Neural progenitor cell (in vitro differentiated cells): ENCODE results near the gene FTSJ3. TPM values are rescaled to one million over a fixed set of nuclear protein-coding genes. Genes with fewer than 3 reads are reported as not detected.

Experiments
- DNase-seq: peaks from one replicate; pipeline ENCODE4 v3.0.0-alpha.2; 2016; ENCODE audit warnings: low spot score
- H2AFZ ChIP-seq: fragments of 200-600 bp; sonication (generic); replicated peaks from 2 replicates; pipeline ENCODE4 v1.6.1; 2016; ENCODE audit warnings: antibody characterized with exemption
- H3F3A ChIP-seq: fragments of 200-600 bp; sonication (generic); 2 replicates; pipeline ENCODE4 v1.6.1; 2016; ENCODE audit warnings: antibody characterized with exemption, low read depth
- H3K27ac ChIP-seq: fragments of 200-600 bp; sonication (generic); 2 replicates; pipeline ENCODE4 v1.5.1; 2016; ENCODE audit warnings: mild to moderate bottlenecking
- H3K27me3 ChIP-seq: fragments of 200-600 bp; sonication (generic); 2 replicates; pipeline ENCODE4 v1.6.1; 2016; ENCODE audit warnings: mild to moderate bottlenecking, moderate library complexity
- H3K36me3 ChIP-seq: fragments of 200-600 bp; sonication (generic); 2 replicates; pipeline ENCODE4 v1.5.1; 2016
- H3K4me1 ChIP-seq: fragments of 200-600 bp; sonication (generic); 2 replicates; pipeline ENCODE4 v1.6.1; 2016; ENCODE audit warnings: mixed run types
- H3K4me2 ChIP-seq: fragments of 200-600 bp; sonication (generic); 2 replicates; pipeline ENCODE4 v1.6.1; 2016
- H3K4me3 ChIP-seq: fragments of 200-600 bp; sonication (generic); 2 replicates; pipeline ENCODE4 v1.5.1; 2016
- H3K79me2 ChIP-seq: fragments of 200-600 bp; sonication (generic); 2 replicates; pipeline ENCODE4 v1.6.1; 2016; ENCODE audit warnings: low read depth
- H3K9ac ChIP-seq: fragments of 200-600 bp; sonication (generic); 2 replicates; pipeline ENCODE4 v1.6.1; 2016
- H3K9me3 ChIP-seq: fragments of 200-600 bp; sonication (generic); 2 replicates; pipeline ENCODE4 v1.5.1; 2016; ENCODE audit warnings: low read depth
- H4K20me1 ChIP-seq: fragments of 200-600 bp; sonication (generic); 2 replicates; pipeline ENCODE4 v1.6.1; 2016; ENCODE audit warnings: low read depth
- H3K27ac Mint-ChIP-seq: 3 replicates; pipeline ENCODE4 v1.8.0; 2021; ENCODE audit warnings: mixed read lengths
- H3K27me3 Mint-ChIP-seq: 2 replicates; pipeline ENCODE4 v1.8.0; 2022; ENCODE audit warnings: low read depth, mild to moderate bottlenecking, inconsistent platforms, moderate library complexity, mixed read lengths; ENCODE audit not compliant: insufficient read depth
- H3K36me3 Mint-ChIP-seq: 3 replicates; pipeline ENCODE4 v1.8.0; 2021; ENCODE audit warnings: mixed read lengths
- H3K4me1 Mint-ChIP-seq: 3 replicates; pipeline ENCODE4 v1.8.0; 2021; ENCODE audit warnings: mixed read lengths
- H3K4me3 Mint-ChIP-seq: 3 replicates; pipeline ENCODE4 v1.8.0; 2021; ENCODE audit warnings: mild to moderate bottlenecking, moderate library complexity, mixed read lengths
- H3K9me3 Mint-ChIP-seq: 3 replicates; pipeline ENCODE4 v1.8.0; 2020; ENCODE audit warnings: mixed read lengths
- CTCF ChIP-seq: fragments of 200-600 bp; sonication (generic); IDR thresholded peaks from 2 replicates; pipeline ENCODE4 v1.5.1; 2017; ENCODE audit warnings: antibody characterized with exemption, mild to moderate bottlenecking
- EZH2 ChIP-seq: fragments of 200-600 bp; sonication (generic); IDR thresholded peaks from 2 replicates; pipeline ENCODE4 v1.6.1; 2017; ENCODE audit warnings: antibody characterized with exemption, mild to moderate bottlenecking, moderate library complexity
- EZH2phosphoT487 ChIP-seq: fragments of 200-600 bp; sonication (generic); IDR thresholded peaks from 2 replicates; pipeline ENCODE4 v1.6.1; 2017; ENCODE audit warnings: antibody characterized with exemption
- total RNA-seq: library from RNA; depleted of rRNA; stranded (reverse); fragments of >200 nt; gene quantifications from 2 replicates; pipeline ENCODE4 v1.2.3, GENCODE V29; 2015; ENCODE audit warnings: low replicate concordance

FTSJ3 gene
- total RNA-seq, 1 donor from 2014 or later: 21.8 TPM

- H3K9me3 ChIP-seq: no peaks in the 10 kb centered on the region
- H3K27ac Mint-ChIP-seq: no peak overlapping the region
- peaks cover 5% of the 10 kb centered on the region for H3K36me3 ChIP-seq
- H3K36me3 Mint-ChIP-seq: peaks cover 41% of the 10 kb centered on the region
- peak overlapping the region; percentile 71 for H3K4me3 Mint-ChIP-seq
- TF ChIP-seq CTCF: no peak
- TF ChIP-seq EZH2phosphoT487: no peak
- TF ChIP-seq EZH2: no peak
- peaks cover 11% of the 10 kb centered on the region for H3K27me3 Mint-ChIP-seq
- H3K4me3 ChIP-seq: peak overlapping the region; percentile 78
- H3K4me1 Mint-ChIP-seq: peaks cover 22% of the 10 kb centered on the region
- H3K9ac ChIP-seq: no peak overlapping the region
- peak overlapping the region; percentile 96 for H3K4me2 ChIP-seq
- H3K27me3 ChIP-seq: no peaks in the 10 kb centered on the region
- H2AFZ ChIP-seq: no peak overlapping the region
- DNase-seq: no peak
- H3K79me2 ChIP-seq: peaks cover 43% of the 10 kb centered on the region
- no peak overlapping the region for H3K27ac ChIP-seq
- H3K4me1 ChIP-seq: peaks cover 11% of the 10 kb centered on the region
- no peaks in the 10 kb centered on the region for H4K20me1 ChIP-seq
- no peaks in the 10 kb centered on the region for H3K9me3 Mint-ChIP-seq
- H3F3A ChIP-seq: peaks cover 11% of the 10 kb centered on the region
These were observed 1.5 kb upstream of the FTSJ3 start for GRCh38 chr17:63828936-63829335.

- no peak overlapping the region for H3K27ac ChIP-seq
- peak overlapping the region; percentile 96 for H3K4me2 ChIP-seq
- H3K36me3 ChIP-seq: peaks cover 5% of the 10 kb centered on the region
- H3K27ac Mint-ChIP-seq: peak overlapping the region; percentile 100
- peak overlapping the region; percentile 78 for H3K4me3 ChIP-seq
- no peak overlapping the region for H2AFZ ChIP-seq
- no peaks in the 10 kb centered on the region for H3K9me3 ChIP-seq
- H4K20me1 ChIP-seq: no peaks in the 10 kb centered on the region
- peaks cover 42% of the 10 kb centered on the region for H3K36me3 Mint-ChIP-seq
- H3K4me3 Mint-ChIP-seq: peak overlapping the region; percentile 99
- peaks cover 22% of the 10 kb centered on the region for H3K4me1 Mint-ChIP-seq
- DNase-seq: no peak
- H3K27me3 ChIP-seq: no peaks in the 10 kb centered on the region
- peak overlapping the region; percentile 92 for H3K9ac ChIP-seq
- H3K9me3 Mint-ChIP-seq: no peaks in the 10 kb centered on the region
- H3K79me2 ChIP-seq: peaks cover 43% of the 10 kb centered on the region
- peaks cover 11% of the 10 kb centered on the region for H3K27me3 Mint-ChIP-seq
- no peak for TF ChIP-seq EZH2phosphoT487
- TF ChIP-seq EZH2: no peak
- no peak for TF ChIP-seq CTCF
- peaks cover 11% of the 10 kb centered on the region for H3F3A ChIP-seq
- H3K4me1 ChIP-seq: peaks cover 11% of the 10 kb centered on the region
These were observed 348 bp upstream of the FTSJ3 start for GRCh38 chr17:63827801-63828221.

GRCh38 chr17:63826468-63827001 is 928 bp downstream of the FTSJ3 start:
- H3K4me3 Mint-ChIP-seq: peak overlapping the region; percentile 99
- H3K4me2 ChIP-seq: peak overlapping the region; percentile 96
- H4K20me1 ChIP-seq: peaks cover 6% of the 10 kb centered on the region
- peak overlapping the region; percentile 100 for H3K27ac Mint-ChIP-seq
- peak; percentile 49 for DNase-seq
- no peaks in the 10 kb centered on the region for H3K27me3 ChIP-seq
- H2AFZ ChIP-seq: peak overlapping the region; percentile 98
- H3K79me2 ChIP-seq: peaks cover 43% of the 10 kb centered on the region
- H3K27ac ChIP-seq: peak overlapping the region; percentile 17
- H3K4me3 ChIP-seq: peak overlapping the region; percentile 78
- H3K4me1 Mint-ChIP-seq: peaks cover 22% of the 10 kb centered on the region
- H3K9me3 ChIP-seq: no peaks in the 10 kb centered on the region
- TF ChIP-seq CTCF (no peak), EZH2 (no peak), EZH2phosphoT487 (no peak)
- peak overlapping the region; percentile 92 for H3K9ac ChIP-seq
- peaks cover under 1% of the 10 kb centered on the region for H3F3A ChIP-seq
- no peaks in the 10 kb centered on the region for H3K9me3 Mint-ChIP-seq
- H3K4me1 ChIP-seq: peaks cover 11% of the 10 kb centered on the region
- peaks cover 38% of the 10 kb centered on the region for H3K36me3 Mint-ChIP-seq
- H3K27me3 Mint-ChIP-seq: peaks cover 8% of the 10 kb centered on the region
- H3K36me3 ChIP-seq: peaks cover 12% of the 10 kb centered on the region
